A549 (cell line): Measurements from ENCODE around the gene TPM1.
A peak's percentile ranks its signal among the peaks of the same experiment; 100 is the strongest.

Experiments
- CBX8 ChIP-seq: fragments of 200-600 bp; sonication (generic); IDR thresholded peaks from 2 replicates; pipeline ENCODE4 v1.6.1; 2016
- CEBPB ChIP-seq, 2 experiments: fragments of >200 bp in 1 of 2; sonication (Bioruptor Twin) in 1 of 2; formaldehyde crosslinking in 1 of 2; IDR thresholded peaks; 2 replicates each; pipeline ENCODE4 v1.6.1; 2012 to 2016
- CTCF ChIP-seq: fragments of >200 bp; sonication (Bioruptor Twin); formaldehyde crosslinking; IDR thresholded peaks from 3 replicates; pipeline ENCODE4 v1.5.1; 2016
- POLR2A ChIP-seq: IDR thresholded peaks from 2 replicates; pipeline ENCODE4 v1.6.1; 2012; ENCODE audit warnings: mild to moderate bottlenecking, low read length
- RAD21 ChIP-seq, 2 experiments: fragments of >200 bp in 1 of 2; sonication (Bioruptor Twin) in 1 of 2; formaldehyde crosslinking in 1 of 2; IDR thresholded peaks in 1 of 2; conservative IDR thresholded peaks in 1 of 2; 2 replicates in 1 of 2; 3 replicates in 1 of 2; pipeline ENCODE4 v1.6.1; 2012 to 2018; ENCODE audit warnings: inconsistent platforms in 1 of 2
- REST ChIP-seq: fragments of 200-600 bp; sonication (generic); IDR thresholded peaks from 2 replicates; pipeline ENCODE4 v1.6.1; 2016; ENCODE audit warnings: antibody characterized with exemption, mild to moderate bottlenecking, moderate library complexity

- TF ChIP-seq POLR2A (no peak), CEBPB (IDR thresholded peaks at IDR 0.05) (no peak), CBX8 (no peak), CTCF (no peak), REST (0 out of 2 replicates have a peak, but pooled peaks have one; percentile 3), RAD21 (conservative IDR thresholded peaks at IDR 0.05 in 1 of 2, IDR thresholded peaks at IDR 0.05 in 1 of 2) (no peak)
Observed at GRCh38 chr15:63052077-63052841, 9.7 kb downstream of the TPM1 start.
